Bronchial epithelial cell (primary cell): ENCODE data around the gene SGF29. TPM values are rescaled to one million over a fixed set of nuclear protein-coding genes. Genes with fewer than 3 reads are reported as not detected.

Source experiments
- DNase-seq: peaks from one replicate; pipeline ENCODE4 v3.0.0-alpha.2; 2010; ENCODE audit warnings: low read depth
- FAIRE-seq: peaks from 2 replicates; lab custom pipeline; 2011; peaks lifted over from hg19 to GRCh38; lab: Jason Lieb, UNC
- H3K27me3 ChIP-seq: 2 replicates; pipeline ENCODE4 v1.5.1; 2011; ENCODE audit warnings: low read length; ENCODE audit not compliant: control insufficient read depth, insufficient read depth
- H3K36me3 ChIP-seq: 2 replicates; pipeline ENCODE4 v1.5.1; 2011; ENCODE audit warnings: low read length; ENCODE audit not compliant: control insufficient read depth, insufficient read depth
- H3K4me3 ChIP-seq: 2 replicates; pipeline ENCODE4 v1.5.1; 2011; ENCODE audit warnings: mild to moderate bottlenecking, low read depth, low read length, control low read depth
- total RNA-seq: library from RNA; depleted of rRNA; stranded (reverse); fragments of >200 nt; gene quantifications from 2 replicates; pipeline ENCODE4 v1.2.1, GENCODE V29; 2014
- TF ChIP-seq, protein P1 (sequence below): IDR thresholded peaks from 2 replicates; pipeline ENCODE4 v1.5.1; 2011; ENCODE audit warnings: mild to moderate bottlenecking, moderate library complexity, low read length, control low read depth, inconsistent platforms; ENCODE audit not compliant: insufficient read depth, severe bottlenecking

The SGF29 gene
- total RNA-seq, 1 donor from 2014 or later: 10.0 TPM

DNA sequence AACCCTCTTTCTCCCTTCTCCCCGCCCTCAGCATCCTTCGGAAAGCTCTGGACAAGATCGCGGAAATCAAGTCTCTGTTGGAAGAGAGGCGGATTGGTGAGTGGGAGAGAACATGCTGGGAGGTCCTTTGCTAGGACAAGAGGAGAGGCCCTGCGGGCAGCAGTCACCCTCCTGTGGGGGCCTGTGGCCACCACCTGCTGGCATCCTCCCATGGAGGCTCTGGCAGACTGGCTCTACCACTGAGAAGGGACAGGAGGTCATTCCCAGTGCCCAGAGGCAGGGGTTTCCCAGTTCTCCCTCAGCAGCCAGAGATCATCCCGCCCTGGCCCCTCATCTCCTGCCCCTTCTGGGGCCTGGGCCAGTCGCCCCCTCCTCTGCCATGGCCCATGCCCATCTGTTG, 35.3 kb downstream of the SGF29 start:
- no peak for DNase-seq
- FAIRE-seq: no peak
- Histone ChIP-seq H3K27me3 (no peaks in the 10 kb centered on the region), H3K4me3 (no peak overlapping the region), H3K36me3 (peaks cover 6% of the 10 kb centered on the region)
- TF ChIP-seq, protein P1, sequence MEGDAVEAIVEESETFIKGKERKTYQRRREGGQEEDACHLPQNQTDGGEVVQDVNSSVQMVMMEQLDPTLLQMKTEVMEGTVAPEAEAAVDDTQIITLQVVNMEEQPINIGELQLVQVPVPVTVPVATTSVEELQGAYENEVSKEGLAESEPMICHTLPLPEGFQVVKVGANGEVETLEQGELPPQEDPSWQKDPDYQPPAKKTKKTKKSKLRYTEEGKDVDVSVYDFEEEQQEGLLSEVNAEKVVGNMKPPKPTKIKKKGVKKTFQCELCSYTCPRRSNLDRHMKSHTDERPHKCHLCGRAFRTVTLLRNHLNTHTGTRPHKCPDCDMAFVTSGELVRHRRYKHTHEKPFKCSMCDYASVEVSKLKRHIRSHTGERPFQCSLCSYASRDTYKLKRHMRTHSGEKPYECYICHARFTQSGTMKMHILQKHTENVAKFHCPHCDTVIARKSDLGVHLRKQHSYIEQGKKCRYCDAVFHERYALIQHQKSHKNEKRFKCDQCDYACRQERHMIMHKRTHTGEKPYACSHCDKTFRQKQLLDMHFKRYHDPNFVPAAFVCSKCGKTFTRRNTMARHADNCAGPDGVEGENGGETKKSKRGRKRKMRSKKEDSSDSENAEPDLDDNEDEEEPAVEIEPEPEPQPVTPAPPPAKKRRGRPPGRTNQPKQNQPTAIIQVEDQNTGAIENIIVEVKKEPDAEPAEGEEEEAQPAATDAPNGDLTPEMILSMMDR: no peak

DNA sequence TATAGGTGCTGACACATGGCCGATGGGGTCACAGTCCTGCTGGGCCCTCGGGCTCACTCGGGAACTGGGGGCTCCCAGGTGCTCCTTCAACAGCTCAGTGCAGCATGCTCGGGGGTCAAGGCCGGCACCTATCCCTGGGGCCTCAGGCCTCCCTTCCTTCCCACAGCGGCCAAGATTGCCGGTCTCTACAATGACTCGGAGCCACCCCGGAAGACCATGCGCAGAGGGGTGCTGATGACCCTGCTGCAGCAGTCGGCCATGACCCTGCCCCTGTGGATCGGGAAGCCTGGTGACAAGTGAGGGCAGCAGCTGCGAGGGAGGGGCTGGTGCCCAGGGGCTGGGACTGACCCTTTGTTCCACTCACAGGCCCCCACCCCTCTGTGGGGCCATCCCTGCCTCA, 36.2 kb downstream of the SGF29 start:
- DNase-seq (no peak), FAIRE-seq (no peak)
- H3K27me3 ChIP-seq: no peaks in the 10 kb centered on the region
- H3K4me3 ChIP-seq: no peak overlapping the region
- TF ChIP-seq, protein P1: no peak
- H3K36me3 ChIP-seq: peaks cover 6% of the 10 kb centered on the region

DNA sequence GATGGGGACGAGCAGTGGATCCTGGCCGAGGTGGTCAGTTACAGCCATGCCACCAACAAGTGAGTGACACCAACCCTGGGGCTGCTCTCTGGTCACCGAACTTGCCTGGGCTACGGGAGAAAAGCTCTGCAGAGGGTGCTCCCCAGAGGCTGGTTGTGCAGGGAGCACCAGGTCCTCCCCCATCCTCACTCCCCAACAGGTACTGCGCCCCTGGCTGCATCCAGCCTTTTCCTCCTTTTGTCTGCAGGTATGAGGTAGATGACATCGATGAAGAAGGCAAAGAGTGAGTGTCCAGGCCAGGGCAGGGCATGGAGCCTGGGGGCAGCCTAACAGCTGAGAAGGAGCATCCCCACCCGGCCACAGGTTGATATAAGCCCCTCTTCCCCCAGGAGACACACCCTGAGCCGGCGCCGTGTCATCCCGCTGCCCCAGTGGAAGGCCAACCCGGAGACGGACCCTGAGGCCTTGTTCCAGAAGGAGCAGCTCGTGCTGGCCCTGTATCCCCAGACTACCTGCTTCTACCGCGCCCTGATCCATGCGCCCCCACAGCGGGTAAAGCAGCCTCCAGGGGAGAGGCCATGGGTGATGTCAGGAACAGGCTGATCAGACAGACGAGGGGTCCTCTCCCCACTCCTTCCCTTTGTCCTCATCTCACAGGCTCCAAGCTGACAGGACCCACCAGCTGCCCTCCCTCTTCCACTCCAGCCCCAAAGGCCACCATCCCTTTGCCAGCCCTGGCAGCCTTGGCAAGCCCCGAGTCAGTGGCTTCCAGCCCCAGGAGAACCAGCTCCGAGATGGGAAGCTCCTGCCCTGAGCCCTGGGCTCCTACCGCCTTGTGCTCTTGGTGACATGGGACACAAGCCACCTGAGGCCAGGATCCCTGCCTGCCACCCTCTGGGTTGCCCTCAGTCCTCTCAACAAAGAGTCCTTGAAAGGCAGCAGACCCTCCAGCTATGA, 36.9 kb downstream of the SGF29 start:
- Histone ChIP-seq H3K27me3 (no peaks in the 10 kb centered on the region), H3K36me3 (peaks cover 6% of the 10 kb centered on the region)
- no peak for FAIRE-seq

GRCh38 chr16:28591355-28591754, 37.6 kb downstream of the SGF29 start:
- FAIRE-seq (no peak), DNase-seq (no peak)
- Histone ChIP-seq H3K27me3 (no peaks in the 10 kb centered on the region), H3K4me3 (no peak overlapping the region), H3K36me3 (peaks cover 6% of the 10 kb centered on the region)
- TF ChIP-seq, protein P1: no peak

More for the DNA sequence above, 36.9 kb downstream of the SGF29 start:
- H3K4me3 ChIP-seq: no peak overlapping the region
- TF ChIP-seq, protein P1: no peak
- no peak for DNase-seq

GRCh38 chr16:28592511-28592910, 38.8 kb downstream of the SGF29 start:
- FAIRE-seq (no peak), DNase-seq (no peak)

More at GRCh38 chr16:28592511-28592910, 38.8 kb downstream of the SGF29 start:
- Histone ChIP-seq H3K36me3 (peaks cover 6% of the 10 kb centered on the region), H3K27me3 (no peaks in the 10 kb centered on the region), H3K4me3 (no peak overlapping the region)
- TF ChIP-seq, protein P1: no peak
